Left colon (tissue), 2 donors: ENCODE measurements around the gene WDR35. TPM values are rescaled to one million over a fixed set of nuclear protein-coding genes. Genes with fewer than 3 reads are reported as not detected.
"Not testable (repeated sequence)": the region's sequence is repeated elsewhere in the genome, so short reads cannot be mapped to it uniquely, and the experiment has no call there.

Source experiments
- ATAC-seq: fragments of 200-7000 bp; cut with Tn5 transposase; one replicate; pipeline ENCODE4 v1.9.1; 2020; ENCODE audit warnings: mild to moderate bottlenecking, moderate library complexity
- DNase-seq, 2 donors: peaks; one replicate each; pipeline ENCODE4 v3.0.0-alpha.2; 2020
- intact Hi-C, 2 donors: fragments of 100-400 bp; cut with DNase I in 1 of 2; cut with micrococcal nuclease in 1 of 2; formaldehyde crosslinking; loops; one replicate each; pipeline versions ENCODE4 v1.11.2 to v1.14.0; 2022; cut with DNase I, micrococcal nuclease
- total RNA-seq, 2 donors: library from RNA; stranded (reverse); fragmentation: NEBNext Ultra II Directional; extraction: Animal tissue kit (Norgen Biotek cat#: 25700); gene quantifications; one replicate each; pipeline ENCODE4 v1.2.1, GENCODE V29; 2021
- donor health status: DM: no; HTN: no; CAD: no.
- donor health status: DM: yes; HTN: yes; CAD: no.

The WDR35 gene
- total RNA-seq, 2 donors from 2014 or later, result 2.4 to 3.1 TPM

DNA sequence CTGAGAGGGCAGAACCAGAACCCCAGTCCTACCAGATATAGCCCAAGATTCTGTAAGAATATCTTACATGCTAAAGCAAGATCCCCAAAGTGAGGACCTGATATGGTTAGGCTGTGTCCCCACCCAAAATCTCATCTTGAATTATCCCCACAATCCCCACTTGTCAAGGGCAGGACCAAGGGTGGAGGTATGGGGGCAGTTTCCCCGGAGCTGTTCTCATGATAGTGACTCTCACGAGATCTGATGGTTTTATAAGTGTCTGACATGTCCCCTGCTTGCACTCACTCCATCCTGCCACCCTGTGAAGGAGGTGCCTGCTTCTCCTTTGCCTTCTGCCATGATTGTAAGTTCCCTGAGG is 108.0 kb downstream of the WDR35 start:
- intact Hi-C loops, result no loop called here
- ATAC-seq (no peak), DNase-seq (no peak)

DNA sequence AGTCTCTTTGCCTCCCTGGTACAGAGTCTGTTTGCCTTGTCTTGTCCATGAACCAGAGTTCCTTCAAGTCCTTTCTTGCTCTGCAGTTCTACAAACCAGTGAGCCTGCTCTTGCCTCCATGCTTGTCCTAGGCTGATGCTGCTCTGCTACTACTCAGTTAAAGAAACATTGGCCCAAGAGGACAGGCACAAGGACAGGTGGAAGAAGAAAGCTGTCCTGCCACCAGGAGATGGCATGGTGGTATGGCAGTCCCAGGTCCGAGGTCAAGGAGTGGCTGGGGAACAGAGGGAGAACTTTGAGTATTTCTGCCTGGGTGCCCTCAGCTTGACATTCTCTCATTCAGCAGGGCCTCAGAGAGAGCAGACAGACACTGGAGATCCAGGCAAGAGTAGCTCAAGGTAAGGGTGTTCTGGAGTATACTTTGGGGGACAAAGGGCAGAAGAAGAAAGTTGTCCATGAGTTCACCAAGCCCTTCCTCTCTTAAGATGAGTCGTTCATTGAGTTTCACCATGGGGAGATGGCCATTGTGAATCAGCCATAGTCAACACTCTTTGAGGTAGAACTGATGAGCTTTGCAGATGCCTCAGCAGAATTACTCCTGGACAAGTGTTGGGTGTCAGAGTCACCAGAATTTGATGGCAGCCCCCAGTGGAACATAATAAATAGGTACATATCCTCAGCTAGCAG is 108.5 kb downstream of the WDR35 start:
- ATAC-seq (no peak), DNase-seq (no peak)
- intact Hi-C loops, result no loop called here

DNA sequence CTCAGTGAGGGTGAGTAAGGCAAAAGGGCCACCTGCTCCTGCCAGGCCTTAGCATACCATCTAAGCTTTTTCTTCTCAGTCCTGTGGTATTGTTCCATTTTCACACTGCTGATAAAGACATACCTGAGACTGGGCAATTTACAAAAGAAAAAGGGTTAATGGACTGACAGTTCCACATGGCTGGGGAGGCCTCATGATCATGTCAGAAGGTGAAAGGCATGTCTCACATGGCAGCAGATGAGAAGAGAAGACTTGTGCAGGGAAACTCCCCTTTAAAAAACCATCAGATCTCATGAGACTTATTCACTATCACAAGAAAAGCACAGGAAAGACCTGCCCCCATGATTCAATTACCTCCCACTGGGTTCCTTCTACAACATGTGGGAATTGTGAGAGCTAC is 109.7 kb downstream of the WDR35 start:
- DNase-seq, intact Hi-C loops, ATAC-seq: not testable (repeated sequence)

DNA sequence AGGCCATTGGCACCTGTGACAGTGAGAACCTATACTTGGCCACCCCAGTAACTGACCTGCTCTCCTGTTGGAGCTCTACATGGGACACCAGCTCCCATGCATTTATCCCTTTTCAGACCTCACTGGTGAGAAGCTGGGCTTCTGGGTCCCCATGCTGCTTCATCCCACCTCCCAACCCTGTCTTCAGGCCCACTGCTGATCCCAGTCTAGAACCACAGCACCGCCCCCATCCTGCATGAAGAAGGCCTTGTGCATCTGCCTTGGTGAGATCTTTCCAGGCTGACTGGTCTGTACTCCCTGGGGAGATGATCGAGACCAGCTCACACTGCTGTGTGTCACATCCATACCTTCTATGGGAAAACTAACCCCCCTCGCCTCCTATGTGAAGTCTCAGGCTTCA is 110.8 kb downstream of the WDR35 start:
- no peak for DNase-seq

DNA sequence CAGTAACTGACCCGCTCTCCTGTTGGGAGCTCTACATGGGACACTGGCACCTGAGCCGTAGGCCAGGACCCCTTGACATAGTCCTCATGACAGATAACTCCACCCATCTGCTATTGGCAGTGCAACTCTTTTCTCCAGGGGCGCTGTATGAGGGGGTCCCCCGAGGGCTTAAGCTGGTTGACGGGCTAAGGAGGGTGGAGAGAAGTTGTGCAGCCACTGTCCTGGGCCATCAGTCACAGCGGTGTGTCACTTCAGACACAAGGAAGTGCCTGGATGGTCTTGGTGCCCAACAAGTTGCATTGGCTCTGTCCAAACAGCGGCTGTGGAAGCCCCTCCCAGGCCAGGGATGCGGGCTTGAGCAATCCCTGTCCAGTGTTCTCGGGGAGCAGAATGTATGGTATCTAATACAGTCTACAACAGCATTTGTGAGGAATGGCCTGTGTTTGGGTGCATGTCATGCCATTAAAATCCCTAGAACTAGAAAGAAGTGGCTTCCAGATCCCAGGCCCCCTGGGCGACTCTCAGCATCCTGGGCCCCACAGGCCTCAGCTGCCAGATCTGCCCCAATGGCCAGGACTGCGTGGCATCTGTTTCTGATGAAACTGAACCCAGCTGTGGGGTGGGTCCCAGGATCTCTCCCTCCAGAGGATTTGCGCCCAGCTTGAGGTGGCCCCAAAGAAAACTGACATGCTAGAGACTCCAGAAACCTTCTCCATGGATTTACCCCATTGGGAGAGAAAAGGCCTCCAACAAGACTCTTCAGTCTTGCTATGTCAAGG is 111.4 kb downstream of the WDR35 start:
- intact Hi-C loops, result no loop called here
- ATAC-seq, result no peak
- DNase-seq, result no peak

More for the DNA sequence above, 110.8 kb downstream of the WDR35 start:
- no peak for ATAC-seq
- intact Hi-C loops, result no loop called here

DNA sequence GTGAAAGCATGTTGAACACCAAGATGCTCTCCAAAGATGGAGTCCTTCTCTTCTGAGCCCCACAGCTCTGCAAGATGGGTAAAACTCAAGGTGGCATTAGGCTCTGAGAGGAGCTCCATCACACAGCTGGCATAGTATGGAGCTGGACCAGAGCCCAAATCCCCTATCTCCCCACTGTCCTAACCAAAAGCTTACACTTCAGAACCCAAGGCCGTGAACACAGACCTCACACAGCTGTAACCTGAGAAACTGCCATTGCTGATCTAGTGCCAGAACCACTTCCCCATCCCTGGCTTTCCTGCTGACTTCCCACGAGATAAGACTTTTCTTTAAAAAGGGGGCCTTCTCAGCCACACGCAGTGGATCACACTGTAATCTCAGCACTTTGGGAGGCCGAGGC is 113.2 kb downstream of the WDR35 start:
- intact Hi-C loops, result no loop called here
- DNase-seq (no peak), ATAC-seq (no peak)

DNA sequence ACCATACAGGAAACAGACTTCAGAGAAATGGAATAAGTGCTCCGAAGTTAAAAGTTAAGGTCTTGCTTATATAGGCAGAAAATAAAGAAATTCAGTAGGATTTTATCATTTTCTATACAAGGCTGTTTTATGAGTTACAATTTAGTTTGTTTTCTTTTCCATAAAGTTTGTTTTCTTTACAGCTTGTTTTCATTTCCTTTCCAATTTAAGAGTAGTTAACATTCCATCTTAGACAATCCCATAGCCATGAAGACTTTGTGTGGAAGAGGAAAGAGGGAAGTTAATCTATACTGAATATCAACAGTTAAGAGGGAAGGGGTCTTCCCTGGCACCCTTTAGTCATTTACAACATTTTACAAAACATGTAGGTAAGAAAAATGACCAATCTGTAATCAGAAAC is 114.6 kb downstream of the WDR35 start:
- intact Hi-C loops, result no loop called here
- no peak for ATAC-seq
- DNase-seq, result no peak

DNA sequence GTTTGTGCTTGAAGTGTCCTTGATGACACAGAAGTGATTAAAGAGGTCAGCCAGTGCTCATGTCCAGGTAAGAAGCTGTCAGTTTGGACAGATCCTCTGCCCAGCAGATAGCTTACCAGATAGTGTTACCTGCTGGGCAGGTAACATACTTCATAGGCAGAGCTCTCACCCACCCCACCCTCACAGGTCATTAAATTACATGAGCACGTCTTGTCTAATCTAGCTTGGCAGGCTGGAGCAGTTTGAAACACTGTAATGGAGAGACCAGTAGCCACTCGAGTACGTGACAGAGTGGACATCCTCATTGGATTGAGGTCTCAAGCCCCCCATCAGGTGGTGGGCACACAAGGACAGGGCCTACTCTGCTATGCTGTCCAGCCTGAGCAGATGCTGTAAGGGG is 115.2 kb downstream of the WDR35 start:
- ATAC-seq (no peak), DNase-seq (peak in 1 of 2 donors; percentile 12)
- intact Hi-C loops, result no loop called here

DNA sequence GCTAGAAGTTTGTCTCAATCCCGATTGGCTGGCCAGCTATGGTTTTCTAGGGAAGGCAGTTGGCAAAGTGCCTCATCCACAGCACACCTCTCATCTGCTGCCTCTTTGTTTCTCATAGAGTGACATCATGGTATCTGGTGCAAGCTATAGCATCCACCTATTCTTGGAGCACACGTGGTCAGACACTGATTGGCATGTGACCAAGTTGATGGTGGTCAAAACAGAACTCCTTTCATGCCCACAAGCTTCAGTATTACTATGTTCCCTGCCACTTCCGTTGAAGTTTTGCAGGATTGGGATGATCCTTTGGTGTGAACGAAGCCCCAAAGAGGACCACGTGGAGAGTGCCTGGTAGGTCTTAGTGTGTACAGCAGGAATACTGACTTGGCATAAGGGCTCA is 116.9 kb downstream of the WDR35 start:
- intact Hi-C loops, result no loop called here
- DNase-seq, result no peak

DNA sequence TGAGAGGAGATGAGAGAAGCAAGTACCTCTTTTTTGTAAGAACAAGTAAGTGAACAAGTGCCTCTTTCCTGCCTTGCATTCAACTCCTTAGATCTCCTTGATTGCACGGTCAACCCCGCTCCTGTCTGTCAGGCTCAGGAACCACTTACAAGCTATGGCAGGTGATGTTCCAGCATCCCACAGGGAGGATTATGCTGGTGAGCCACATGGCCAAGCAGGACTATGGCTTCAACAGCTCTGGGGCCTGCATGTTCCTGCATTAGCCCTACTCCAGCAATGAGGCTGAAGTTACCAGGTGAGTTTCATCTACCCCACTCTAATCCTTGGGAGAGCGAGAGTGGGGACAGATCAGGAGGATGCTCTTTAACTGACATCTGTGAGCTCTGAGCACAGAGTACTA is 117.6 kb downstream of the WDR35 start:
- intact Hi-C loops, result no loop called here
- DNase-seq (no peak), ATAC-seq (no peak)

More for the DNA sequence above, 116.9 kb downstream of the WDR35 start:
- no peak for ATAC-seq

DNA sequence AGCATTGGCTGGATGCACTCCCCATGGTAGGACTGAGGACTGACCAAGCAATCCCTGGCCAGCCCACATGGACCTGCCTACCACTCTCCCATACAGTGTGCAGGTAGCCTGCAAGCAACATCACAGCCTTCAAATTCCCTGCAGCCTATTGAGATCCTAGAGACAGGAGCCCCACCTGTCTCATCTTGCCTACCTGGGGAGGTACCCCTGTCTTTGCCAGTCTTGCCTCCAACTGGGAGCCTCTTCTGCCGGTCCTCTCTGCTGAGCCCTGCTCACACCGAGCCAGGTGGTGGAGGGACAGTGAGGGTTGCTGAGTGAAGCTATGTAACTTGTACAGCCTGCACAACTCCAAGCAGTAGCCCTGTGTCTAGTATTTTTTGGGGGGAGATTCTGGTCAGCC is 118.1 kb downstream of the WDR35 start:
- no peak for DNase-seq

DNA sequence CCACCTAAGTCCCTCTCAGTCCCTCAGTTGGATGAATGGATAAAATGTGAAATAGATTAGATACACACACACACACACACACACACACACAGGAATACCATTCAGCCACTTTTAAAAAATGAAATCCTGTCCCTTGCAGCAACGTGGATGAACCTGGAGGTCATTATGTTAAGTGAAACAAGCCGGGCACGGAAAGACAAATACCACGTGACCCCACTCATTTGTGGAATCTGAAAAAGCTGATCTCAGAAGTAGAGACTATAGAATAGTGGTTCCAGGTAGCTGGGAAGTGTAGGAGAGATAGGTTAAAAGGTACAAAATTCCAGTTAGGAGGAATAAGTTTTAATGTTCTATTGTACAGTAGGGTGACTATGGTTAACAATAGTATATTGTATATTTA is 119.1 kb downstream of the WDR35 start:
- intact Hi-C loops, result no loop called here
- no peak for DNase-seq
- no peak for ATAC-seq

More for the DNA sequence above, 118.1 kb downstream of the WDR35 start:
- intact Hi-C loops, result no loop called here
- no peak for ATAC-seq

DNA sequence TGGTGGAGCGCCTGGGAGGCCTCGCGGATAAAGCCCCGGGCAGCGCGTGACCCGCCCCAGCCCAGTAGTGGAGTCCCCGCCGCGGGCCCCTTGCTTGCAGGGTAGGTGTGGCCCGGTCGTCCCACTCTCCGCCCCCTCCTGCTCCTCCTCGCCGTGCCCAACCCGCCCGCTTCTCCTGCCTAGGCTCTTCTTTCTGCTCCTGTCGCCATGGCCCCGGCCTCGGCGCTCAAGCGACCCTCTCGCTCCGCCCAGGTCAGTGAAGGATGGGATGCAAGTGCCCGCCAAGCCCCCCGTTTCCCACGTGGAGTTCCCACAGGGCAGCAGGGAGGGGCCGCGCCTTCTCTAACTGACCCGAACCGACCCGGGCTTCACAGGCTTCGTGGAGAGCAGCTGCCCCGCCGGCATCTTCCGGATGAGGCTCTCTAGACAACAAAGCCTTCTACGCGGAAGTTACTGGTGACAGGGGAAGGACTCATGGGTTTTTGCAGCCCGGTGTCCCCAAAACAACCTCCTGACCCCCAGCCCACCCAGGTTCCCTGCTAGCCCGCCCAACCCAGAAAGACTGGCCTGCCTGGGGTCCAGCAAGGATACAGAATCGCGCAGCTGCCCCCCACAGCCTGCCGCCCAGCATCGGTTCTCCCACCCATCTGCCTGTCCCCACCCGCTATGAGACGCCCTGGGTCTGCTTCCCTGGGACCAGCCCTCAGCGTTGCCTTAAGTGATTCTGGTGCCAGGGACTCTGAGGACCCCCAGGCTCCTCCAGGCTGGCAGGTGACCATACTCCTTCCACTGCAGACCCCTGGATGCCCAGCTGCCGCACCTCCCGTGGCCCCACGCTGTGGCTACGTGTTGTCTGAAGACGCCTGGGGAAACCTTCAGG is 121.0 kb downstream of the WDR35 start:
- DNase-seq (peak; percentile 54 to 73), ATAC-seq (peak; percentile 88)
- intact Hi-C loops, result loop anchor here (10.0 kb wide), 3 partner anchors 504 to 1484 kb away; no protein-coding TSS in a partner anchor

DNA sequence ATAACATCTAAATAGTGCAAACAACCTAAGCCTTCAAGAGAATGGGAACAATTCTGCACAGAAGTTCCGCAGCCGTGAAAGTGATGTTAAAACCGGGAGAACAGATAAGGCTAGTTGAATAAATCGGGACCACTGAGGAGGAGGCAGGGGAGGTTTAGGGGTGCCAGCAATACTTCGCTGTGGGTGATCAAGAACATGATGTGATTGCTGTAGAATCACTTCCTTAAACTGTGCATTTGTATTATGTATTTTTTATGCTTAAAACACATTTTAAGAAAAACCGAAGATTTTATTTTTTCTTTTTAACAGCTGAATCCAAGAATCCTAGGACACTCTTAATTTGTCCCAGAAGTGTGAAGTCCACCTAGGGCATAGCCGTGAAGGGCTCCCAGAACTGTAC is 121.7 kb downstream of the WDR35 start:
- ATAC-seq, result no peak
- no peak for DNase-seq
- intact Hi-C loops, result loop anchor here (10.0 kb wide), 3 partner anchors 503 to 1483 kb away; no protein-coding TSS in a partner anchor

DNA sequence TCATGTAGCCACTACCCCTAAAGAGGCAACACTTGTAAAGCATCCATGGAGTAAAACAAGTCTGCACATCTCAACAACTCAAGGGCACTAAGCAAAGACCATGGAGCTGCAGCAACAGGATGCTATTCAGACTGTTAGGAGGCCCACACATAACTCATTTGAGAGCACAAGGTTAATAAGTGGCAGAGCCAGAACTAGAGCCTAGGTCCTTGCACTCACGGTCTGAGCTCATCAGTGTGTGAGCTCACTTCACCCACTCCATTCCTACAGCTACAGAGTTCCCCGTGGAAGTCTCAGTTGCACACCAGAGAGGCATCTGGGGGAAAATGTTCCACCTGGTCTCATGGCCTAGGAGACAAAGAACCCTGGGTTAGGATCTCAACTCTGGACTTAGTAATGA is 123.1 kb downstream of the WDR35 start:
- intact Hi-C loops, result loop anchor here (10.0 kb wide), 3 partner anchors 502 to 1482 kb away; no protein-coding TSS in a partner anchor
- ATAC-seq, result no peak
- no peak for DNase-seq

DNA sequence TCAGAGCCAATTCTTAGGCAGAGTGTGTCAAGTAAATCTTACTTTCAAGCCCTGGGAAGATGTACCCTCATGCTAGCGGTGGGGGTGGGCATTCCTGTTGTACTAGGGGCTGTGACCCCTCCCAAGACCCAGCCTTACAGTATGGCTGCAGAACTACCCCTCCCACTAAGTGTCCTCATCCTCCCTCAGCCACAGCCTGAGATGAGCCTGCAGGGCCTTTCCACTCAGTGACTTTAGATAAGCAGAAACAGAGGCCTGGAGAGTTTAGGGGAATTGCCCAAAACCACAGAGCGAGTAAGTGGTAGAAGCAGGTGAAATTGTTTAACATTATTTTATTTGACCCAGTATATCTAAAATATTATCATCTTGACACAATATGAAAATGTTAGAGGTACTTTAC is 124.8 kb downstream of the WDR35 start:
- ATAC-seq, result no peak
- intact Hi-C loops, result loop anchor here (10.0 kb wide), 3 partner anchors 500 to 1480 kb away; no protein-coding TSS in a partner anchor

DNA sequence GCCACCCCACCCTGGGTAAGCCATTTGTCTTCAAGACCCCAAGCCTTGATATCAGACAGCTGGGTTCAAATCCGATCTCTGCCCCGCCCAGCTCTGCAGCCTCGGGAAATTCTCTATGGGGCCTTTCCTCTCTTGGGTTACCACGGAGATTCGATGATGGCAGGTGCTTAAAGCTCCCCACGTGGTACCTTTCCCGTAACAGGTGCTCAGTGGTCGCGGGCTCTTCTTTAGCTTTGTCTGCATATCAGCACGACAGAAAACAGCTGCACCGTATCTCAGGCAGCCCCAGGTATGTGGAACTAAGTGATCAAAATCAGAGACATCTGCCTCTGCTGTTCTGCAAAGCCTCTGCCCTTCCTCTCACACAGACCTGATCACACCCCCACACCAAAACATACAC is 125.5 kb downstream of the WDR35 start:
- DNase-seq (no peak), ATAC-seq (no peak)
- intact Hi-C loops, result loop anchor here (5.0 to 10.0 kb wide), 4 partner anchors 500 to 1480 kb away; no protein-coding TSS in a partner anchor

More for the DNA sequence above, 124.8 kb downstream of the WDR35 start:
- no peak for DNase-seq

DNA sequence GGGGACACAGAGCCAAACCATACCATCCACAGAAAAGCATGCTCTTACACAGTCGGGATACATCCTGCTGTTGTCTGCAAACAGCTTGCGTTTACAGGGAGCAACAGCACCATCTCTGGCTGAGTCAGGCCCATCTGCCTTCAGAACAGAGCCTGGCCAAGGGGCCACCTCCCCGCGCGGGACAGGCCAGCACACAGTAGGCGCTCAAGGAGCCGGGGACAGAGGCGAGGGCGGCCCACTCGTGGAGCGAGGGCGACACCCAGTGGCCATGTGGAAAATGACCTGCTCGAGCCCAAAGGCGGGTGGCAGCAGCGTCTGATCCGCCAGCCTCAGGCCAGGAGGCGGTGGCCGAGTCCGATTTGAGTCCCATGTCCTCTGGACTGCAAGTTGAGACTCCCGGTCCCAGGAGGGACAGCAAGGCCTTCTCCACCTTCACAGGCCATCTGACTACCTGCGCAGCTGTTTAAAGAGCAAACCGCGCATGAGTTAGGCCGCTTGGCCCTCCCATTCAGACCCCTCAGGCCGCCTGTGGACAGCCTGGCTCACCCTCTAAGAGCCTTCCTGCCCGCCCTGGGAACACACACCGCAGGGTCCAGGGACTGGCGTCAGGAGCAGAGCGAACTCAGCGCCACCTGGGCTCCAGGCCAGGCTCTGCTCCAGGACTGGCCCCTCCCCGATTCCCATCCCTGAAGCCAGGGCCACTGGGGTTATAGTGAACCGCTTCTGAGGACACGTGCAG is 126.4 kb downstream of the WDR35 start:
- intact Hi-C loops, result loop anchor here (5.0 to 10.0 kb wide), 4 partner anchors 499 to 1479 kb away; no protein-coding TSS in a partner anchor
- DNase-seq, result peak; percentile 38 to 76
- peak; percentile 91 for ATAC-seq
